Measurements from ENCODE around the gene ASAP3. TPM values are rescaled to one million over a fixed set of nuclear protein-coding genes. Genes with fewer than 3 reads are reported as not detected.

The ASAP3 gene
- total RNA-seq, 2 donors from 2014 or later, result 36.4 to 39.9 TPM

GRCh38 chr1:23460519-23460918 lies 23.5 kb downstream of the ASAP3 start:
- intact Hi-C loops (cut with DNase I), result no loop called here
- ATAC-seq (no peak), DNase-seq (no peak)

- DNase-seq, result no peak
- ATAC-seq, result no peak
- intact Hi-C loops (cut with DNase I), result no loop called here
Measured at GRCh38 chr1:23459338-23459757, 24.6 kb downstream of the ASAP3 start.

GRCh38 chr1:23456226-23456625 lies 27.8 kb downstream of the ASAP3 start:
- DNase-seq, result no peak
- intact Hi-C loops (cut with DNase I), result no loop called here
- no peak for ATAC-seq

GRCh38 chr1:23453455-23454000 lies 30.5 kb downstream of the ASAP3 start:
- intact Hi-C loops (cut with DNase I), result no loop called here
- no peak for DNase-seq
- no peak for ATAC-seq

- DNase-seq, result peak; percentile 44
- intact Hi-C loops (cut with DNase I), result no loop called here
- ATAC-seq, result peak; percentile 81 to 85
Measured at GRCh38 chr1:23452011-23452411, 32.0 kb downstream of the ASAP3 start.

GRCh38 chr1:23451441-23451840 lies 32.5 kb downstream of the ASAP3 start:
- ATAC-seq, result no peak
- intact Hi-C loops (cut with DNase I), result no loop called here
- DNase-seq, result no peak

- DNase-seq (no peak), ATAC-seq (no peak)
- intact Hi-C loops (cut with DNase I), result no loop called here
Measured at GRCh38 chr1:23450894-23451293, 33.1 kb downstream of the ASAP3 start.

GRCh38 chr1:23449958-23450357 lies 34.0 kb downstream of the ASAP3 start:
- DNase-seq (peak; percentile 66), ATAC-seq (peak; percentile 27 to 35)
- intact Hi-C loops (cut with DNase I), result no loop called here

- no peak for ATAC-seq
- DNase-seq, result no peak
- intact Hi-C loops (cut with DNase I), result no loop called here
Measured at GRCh38 chr1:23449306-23449705, 34.7 kb downstream of the ASAP3 start.

GRCh38 chr1:23448846-23449245 lies 35.1 kb downstream of the ASAP3 start:
- intact Hi-C loops (cut with DNase I), result no loop called here
- ATAC-seq, result no peak
- DNase-seq, result no peak

- intact Hi-C loops (cut with DNase I), result no loop called here
- no peak for ATAC-seq
- no peak for DNase-seq
Measured at GRCh38 chr1:23446661-23447310, 37.2 kb downstream of the ASAP3 start.

GRCh38 chr1:23444596-23445390 lies 39.2 kb downstream of the ASAP3 start:
- ATAC-seq, result peak; percentile 3 to 7

GRCh38 chr1:23444104-23444533 lies 39.9 kb downstream of the ASAP3 start:
- DNase-seq, result peak; percentile 76
- intact Hi-C loops (cut with DNase I), result no loop called here
- ATAC-seq, result peak; percentile 92 to 97

More at GRCh38 chr1:23444596-23445390, 39.2 kb downstream of the ASAP3 start:
- no peak for DNase-seq
- intact Hi-C loops (cut with DNase I), result no loop called here

GRCh38 chr1:23442751-23443150 lies 41.2 kb downstream of the ASAP3 start:
- no peak for DNase-seq
- no peak for ATAC-seq
- intact Hi-C loops (cut with DNase I), result no loop called here

GRCh38 chr1:23441446-23442148 lies 42.4 kb downstream of the ASAP3 start:
- intact Hi-C loops (cut with DNase I), result no loop called here
- DNase-seq, result no peak
- ATAC-seq, result no peak

GRCh38 chr1:23438545-23438944 lies 45.4 kb downstream of the ASAP3 start:
- ATAC-seq (no peak), DNase-seq (no peak)
- intact Hi-C loops (cut with DNase I), result no loop called here

GRCh38 chr1:23437355-23437664 lies 46.7 kb downstream of the ASAP3 start:
- no peak for DNase-seq

GRCh38 chr1:23436520-23437354 lies 47.2 kb downstream of the ASAP3 start:
- peak; percentile 18 to 21 for ATAC-seq
- intact Hi-C loops (cut with DNase I), result no loop called here
- DNase-seq, result no peak

More at GRCh38 chr1:23437355-23437664, 46.7 kb downstream of the ASAP3 start:
- intact Hi-C loops (cut with DNase I), result no loop called here
- ATAC-seq, result no peak

- ATAC-seq (no peak), DNase-seq (no peak)
- intact Hi-C loops (cut with DNase I), result no loop called here
Measured at GRCh38 chr1:23434260-23434775, 49.7 kb downstream of the ASAP3 start.

All from left cardiac atrium (tissue), 4 donors.